Panc1 (cell line): ENCODE measurements around the gene ANKRD60.

ENCODE experiments used
- POLR2AphosphoS5 ChIP-seq: IDR thresholded peaks from 2 replicates; pipeline ENCODE4 v1.6.1; 2012; ENCODE audit warnings: mild to moderate bottlenecking, low read depth, low read length, moderate library complexity
- SIN3A ChIP-seq: IDR thresholded peaks from 2 replicates; pipeline ENCODE4 v1.6.1; 2012; ENCODE audit warnings: low read depth, mild to moderate bottlenecking, low read length, moderate library complexity, borderline replicate concordance; ENCODE audit not compliant: insufficient read depth
- TCF7L2 ChIP-seq: IDR thresholded peaks from 2 replicates; pipeline ENCODE4 v1.6.1; 2011; ENCODE audit warnings: mild to moderate bottlenecking, low read depth, low read length, inconsistent platforms
- TF ChIP-seq, protein P1 (sequence below): fragments of 450-650 bp; IDR thresholded peaks from 2 replicates; pipeline ENCODE4 v1.5.1; 2017; ENCODE audit warnings: mild to moderate bottlenecking
- TF ChIP-seq, protein P2 (sequence below), 2 experiments: IDR thresholded peaks; 2 replicates each; pipeline ENCODE4 v1.6.1; 2011 to 2012; ENCODE audit warnings: low read depth in 2 of 2, control low read depth in 1 of 2, low read length in 1 of 2, mild to moderate bottlenecking in 1 of 2, moderate library complexity in 1 of 2; ENCODE audit not compliant: insufficient read depth in 1 of 2

DNA sequence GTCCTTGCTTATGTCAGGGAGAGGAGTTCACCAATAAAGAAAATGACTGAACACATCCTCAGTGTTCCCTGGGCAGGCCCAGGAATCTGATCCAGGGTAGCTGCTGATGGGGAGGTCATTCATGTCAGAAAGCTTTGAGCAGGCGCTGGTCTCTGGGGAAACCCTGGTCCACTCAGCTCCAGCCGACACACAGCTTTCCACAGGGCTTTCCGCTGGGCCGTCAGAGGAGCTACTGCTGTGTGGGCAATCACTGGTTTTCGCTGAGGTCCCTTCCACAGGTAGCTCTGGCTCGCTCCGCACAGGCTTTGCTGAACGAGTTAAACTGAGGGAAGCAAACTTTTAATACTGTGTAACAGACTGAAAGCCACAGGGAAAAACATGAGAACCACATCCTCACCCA lies 17.5 kb upstream of the ANKRD60 start:
- TF ChIP-seq, protein P1, sequence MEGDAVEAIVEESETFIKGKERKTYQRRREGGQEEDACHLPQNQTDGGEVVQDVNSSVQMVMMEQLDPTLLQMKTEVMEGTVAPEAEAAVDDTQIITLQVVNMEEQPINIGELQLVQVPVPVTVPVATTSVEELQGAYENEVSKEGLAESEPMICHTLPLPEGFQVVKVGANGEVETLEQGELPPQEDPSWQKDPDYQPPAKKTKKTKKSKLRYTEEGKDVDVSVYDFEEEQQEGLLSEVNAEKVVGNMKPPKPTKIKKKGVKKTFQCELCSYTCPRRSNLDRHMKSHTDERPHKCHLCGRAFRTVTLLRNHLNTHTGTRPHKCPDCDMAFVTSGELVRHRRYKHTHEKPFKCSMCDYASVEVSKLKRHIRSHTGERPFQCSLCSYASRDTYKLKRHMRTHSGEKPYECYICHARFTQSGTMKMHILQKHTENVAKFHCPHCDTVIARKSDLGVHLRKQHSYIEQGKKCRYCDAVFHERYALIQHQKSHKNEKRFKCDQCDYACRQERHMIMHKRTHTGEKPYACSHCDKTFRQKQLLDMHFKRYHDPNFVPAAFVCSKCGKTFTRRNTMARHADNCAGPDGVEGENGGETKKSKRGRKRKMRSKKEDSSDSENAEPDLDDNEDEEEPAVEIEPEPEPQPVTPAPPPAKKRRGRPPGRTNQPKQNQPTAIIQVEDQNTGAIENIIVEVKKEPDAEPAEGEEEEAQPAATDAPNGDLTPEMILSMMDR = no peak
- TF ChIP-seq, protein P2, sequence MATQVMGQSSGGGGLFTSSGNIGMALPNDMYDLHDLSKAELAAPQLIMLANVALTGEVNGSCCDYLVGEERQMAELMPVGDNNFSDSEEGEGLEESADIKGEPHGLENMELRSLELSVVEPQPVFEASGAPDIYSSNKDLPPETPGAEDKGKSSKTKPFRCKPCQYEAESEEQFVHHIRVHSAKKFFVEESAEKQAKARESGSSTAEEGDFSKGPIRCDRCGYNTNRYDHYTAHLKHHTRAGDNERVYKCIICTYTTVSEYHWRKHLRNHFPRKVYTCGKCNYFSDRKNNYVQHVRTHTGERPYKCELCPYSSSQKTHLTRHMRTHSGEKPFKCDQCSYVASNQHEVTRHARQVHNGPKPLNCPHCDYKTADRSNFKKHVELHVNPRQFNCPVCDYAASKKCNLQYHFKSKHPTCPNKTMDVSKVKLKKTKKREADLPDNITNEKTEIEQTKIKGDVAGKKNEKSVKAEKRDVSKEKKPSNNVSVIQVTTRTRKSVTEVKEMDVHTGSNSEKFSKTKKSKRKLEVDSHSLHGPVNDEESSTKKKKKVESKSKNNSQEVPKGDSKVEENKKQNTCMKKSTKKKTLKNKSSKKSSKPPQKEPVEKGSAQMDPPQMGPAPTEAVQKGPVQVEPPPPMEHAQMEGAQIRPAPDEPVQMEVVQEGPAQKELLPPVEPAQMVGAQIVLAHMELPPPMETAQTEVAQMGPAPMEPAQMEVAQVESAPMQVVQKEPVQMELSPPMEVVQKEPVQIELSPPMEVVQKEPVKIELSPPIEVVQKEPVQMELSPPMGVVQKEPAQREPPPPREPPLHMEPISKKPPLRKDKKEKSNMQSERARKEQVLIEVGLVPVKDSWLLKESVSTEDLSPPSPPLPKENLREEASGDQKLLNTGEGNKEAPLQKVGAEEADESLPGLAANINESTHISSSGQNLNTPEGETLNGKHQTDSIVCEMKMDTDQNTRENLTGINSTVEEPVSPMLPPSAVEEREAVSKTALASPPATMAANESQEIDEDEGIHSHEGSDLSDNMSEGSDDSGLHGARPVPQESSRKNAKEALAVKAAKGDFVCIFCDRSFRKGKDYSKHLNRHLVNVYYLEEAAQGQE (IDR thresholded peaks at IDR 0.05; ENCODE audit: insufficient read depth in 1 of 2, low read depth in 2 of 2, low read length in 1 of 2) = no peak
- TF ChIP-seq SIN3A = no peak
- TF ChIP-seq POLR2AphosphoS5 = no peak
- no peak for TF ChIP-seq TCF7L2
